Measurements from ENCODE around the gene OSBP2.
"Not testable (repeated sequence)": the region's sequence is repeated elsewhere in the genome, so short reads cannot be mapped to it uniquely, and the experiment has no call there.

Gene OSBP2

GRCh38 chr22:30740511-30740910 lies 45.8 kb downstream of the OSBP2 start:
- not testable (repeated sequence) for H3K9me3 ChIP-seq (ENCODE audit: insufficient read depth, low read depth, low read length); H3K4me3 ChIP-seq (ENCODE audit: low read length, poor library complexity, severe bottlenecking); H3K27me3 ChIP-seq (ENCODE audit: insufficient read depth, low read length, poor library complexity, severe bottlenecking); H3K4me1 ChIP-seq (ENCODE audit: insufficient read depth, low read length, poor library complexity, severe bottlenecking); H3K79me2 ChIP-seq (ENCODE audit: insufficient read depth, low read length); H4K20me1 ChIP-seq (ENCODE audit: insufficient read depth, low read length, poor library complexity, severe bottlenecking); H3K9ac ChIP-seq (ENCODE audit: low read depth, low read length, poor library complexity, severe bottlenecking); H3F3A ChIP-seq (ENCODE audit: low read depth); H3K9me2 ChIP-seq (replicated peaks; ENCODE audit: low read depth, low read length); H3K36me3 ChIP-seq (ENCODE audit: insufficient read depth, low read length)
- Histone ChIP-seq H3K4me2 (ENCODE audit: low read depth, low read length, poor library complexity, severe bottlenecking) (peak overlapping the region; percentile 20), H2AFZ (ENCODE audit: low read length) (peak overlapping the region; percentile 67)

GRCh38 chr22:30742291-30743256 lies 47.9 kb downstream of the OSBP2 start:
- Histone ChIP-seq H4K20me1 (ENCODE audit: insufficient read depth, low read length, poor library complexity, severe bottlenecking) (no peaks in the 10 kb centered on the region), H3K4me2 (ENCODE audit: low read depth, low read length, poor library complexity, severe bottlenecking) (no peak overlapping the region), H3K9ac (ENCODE audit: low read depth, low read length, poor library complexity, severe bottlenecking) (no peak overlapping the region), H3K9me3 (ENCODE audit: insufficient read depth, low read depth, low read length) (no peaks in the 10 kb centered on the region), H3K36me3 (ENCODE audit: insufficient read depth, low read length) (no peaks in the 10 kb centered on the region), H3K27me3 (ENCODE audit: insufficient read depth, low read length, poor library complexity, severe bottlenecking) (no peaks in the 10 kb centered on the region), H3K9me2 (replicated peaks; ENCODE audit: low read depth, low read length) (no peaks in the 10 kb centered on the region), H2AFZ (ENCODE audit: low read length) (no peak overlapping the region), H3F3A (ENCODE audit: low read depth) (no peaks in the 10 kb centered on the region), H3K4me3 (ENCODE audit: low read length, poor library complexity, severe bottlenecking) (no peak overlapping the region), H3K79me2 (ENCODE audit: insufficient read depth, low read length) (no peaks in the 10 kb centered on the region), H3K4me1 (ENCODE audit: insufficient read depth, low read length, poor library complexity, severe bottlenecking) (no peaks in the 10 kb centered on the region)
- no peak for TF ChIP-seq EZH2phosphoT487 (IDR thresholded peaks at IDR 0.05; ENCODE audit: borderline replicate concordance)
- no peak for TF ChIP-seq CTCF (conservative IDR thresholded peaks at IDR 0.05; ENCODE audit: low read length)

- H4K20me1 ChIP-seq (ENCODE audit: insufficient read depth, low read length, poor library complexity, severe bottlenecking): no peaks in the 10 kb centered on the region
Observed at GRCh38 chr22:30743257-30744020, 48.8 kb downstream of the OSBP2 start.

More at GRCh38 chr22:30743257-30744020, 48.8 kb downstream of the OSBP2 start:
- H3K36me3 ChIP-seq (ENCODE audit: insufficient read depth, low read length): no peaks in the 10 kb centered on the region
- no peaks in the 10 kb centered on the region for H3K27me3 ChIP-seq (ENCODE audit: insufficient read depth, low read length, poor library complexity, severe bottlenecking)
- no peaks in the 10 kb centered on the region for H3K4me1 ChIP-seq (ENCODE audit: insufficient read depth, low read length, poor library complexity, severe bottlenecking)
- TF ChIP-seq EZH2phosphoT487 (IDR thresholded peaks at IDR 0.05; ENCODE audit: borderline replicate concordance) (no peak), CTCF (conservative IDR thresholded peaks at IDR 0.05; ENCODE audit: low read length) (no peak)
- H3K79me2 ChIP-seq (ENCODE audit: insufficient read depth, low read length): no peaks in the 10 kb centered on the region
- H3F3A ChIP-seq (ENCODE audit: low read depth): no peaks in the 10 kb centered on the region
- no peak overlapping the region for H2AFZ ChIP-seq (ENCODE audit: low read length)
- H3K9ac ChIP-seq (ENCODE audit: low read depth, low read length, poor library complexity, severe bottlenecking): no peak overlapping the region
- H3K4me3 ChIP-seq (ENCODE audit: low read length, poor library complexity, severe bottlenecking): no peak overlapping the region
- H3K4me2 ChIP-seq (ENCODE audit: low read depth, low read length, poor library complexity, severe bottlenecking): no peak overlapping the region
- no peaks in the 10 kb centered on the region for H3K9me3 ChIP-seq (ENCODE audit: insufficient read depth, low read depth, low read length)
- no peaks in the 10 kb centered on the region for H3K9me2 ChIP-seq (replicated peaks; ENCODE audit: low read depth, low read length)

Measured in Loucy (cell line).